ENCODE measurements around the gene TAF11L4.
"Not testable (repeated sequence)": the region's sequence is repeated elsewhere in the genome, so short reads cannot be mapped to it uniquely, and the experiment has no call there.

GRCh38 chr5:17519508-17519907 lies 2.1 kb upstream of the TAF11L4 start:
- not testable (repeated sequence) for TF ChIP-seq CTCF (IDR thresholded peaks at IDR 0.05; ENCODE audit: low read depth, low read length, poor library complexity, severe bottlenecking); EZH2phosphoT487 (IDR thresholded peaks at IDR 0.05; ENCODE audit: borderline replicate concordance, low read length)
